Muscle of leg (tissue), 11 donors: ENCODE data around the gene FCHSD2. TPM values are rescaled to one million over a fixed set of nuclear protein-coding genes. Genes with fewer than 3 reads are reported as not detected.
"Not testable (repeated sequence)": the region's sequence is repeated elsewhere in the genome, so short reads cannot be mapped to it uniquely, and the experiment has no call there.

ENCODE experiments used
- DNase-seq: peaks from one replicate; pipeline ENCODE4 v3.0.0; 2013
- H3K27ac ChIP-seq: one replicate; pipeline ENCODE4 v1.5.1; 2013; ENCODE audit warnings: mild to moderate bottlenecking, low read length, control low read depth
- H3K27me3 ChIP-seq: one replicate; pipeline ENCODE4 v1.6.1; 2013; ENCODE audit warnings: low read length; ENCODE audit not compliant: control insufficient read depth, insufficient read depth
- H3K36me3 ChIP-seq: one replicate; pipeline ENCODE4 v1.6.1; 2013; ENCODE audit warnings: low read length; ENCODE audit not compliant: control insufficient read depth, insufficient read depth
- H3K4me1 ChIP-seq: one replicate; pipeline ENCODE4 v1.6.1; 2013; ENCODE audit warnings: low read length; ENCODE audit not compliant: control insufficient read depth, insufficient read depth
- H3K4me3 ChIP-seq: one replicate; pipeline ENCODE4 v1.5.1; 2013; ENCODE audit warnings: low read length, control low read depth
- H3K9me3 ChIP-seq: replicated peaks from 2 replicates; pipeline ENCODE4 v1.6.1; 2013; ENCODE audit warnings: low read depth, low read length; ENCODE audit not compliant: control insufficient read depth
- WGBS: methylation state at CpG from one replicate; pipeline ENCODE4 v1.1.5; 2013; ENCODE audit warnings: missing lambda C conversion rate; ENCODE audit not compliant: insufficient coverage; 5-methylcytosine and 5-hydroxymethylcytosine counted together
- polyA plus RNA-seq, 8 donors: library from polyadenylated mRNA; unstranded; fragments of 120-200 nt; gene quantifications; one replicate each; pipeline versions ENCODE4 v1.2.1 to v1.2.3, GENCODE V29; 2013; ENCODE audit warnings: inconsistent platforms in 1 of 8, low replicate concordance in 1 of 8; ENCODE audit not compliant: insufficient read length in 8 of 8, insufficient read depth in 1 of 8
- total RNA-seq: library from RNA; stranded (reverse); fragments of 120-200 nt; gene quantifications from one replicate; pipeline ENCODE4 v1.2.4, GENCODE V29; 2013

Gene FCHSD2
- total and polyA plus RNA-seq, 9 donors, result 13.7 to 29.3 (median 24.2) TPM

GRCh38 chr11:72807792-72808191 lies 334.3 kb downstream of the FCHSD2 start:
- no peak overlapping the region for H3K4me3 ChIP-seq
- H3K4me1 ChIP-seq, result peaks cover 4% of the 10 kb centered on the region
- H3K27ac ChIP-seq, result no peak overlapping the region
- H3K36me3 ChIP-seq, result peaks cover 4% of the 10 kb centered on the region
- no peak for DNase-seq
- H3K27me3 ChIP-seq, result no peaks in the 10 kb centered on the region
- no peaks in the 10 kb centered on the region for H3K9me3 ChIP-seq
- 92% methylated on average over 2 of the region's 2 CpGs for WGBS

GRCh38 chr11:72807021-72807693 lies 335.0 kb downstream of the FCHSD2 start:
- Histone ChIP-seq H3K36me3 (peaks cover 4% of the 10 kb centered on the region), H3K27ac (no peak overlapping the region), H3K4me3 (no peak overlapping the region), H3K27me3 (no peaks in the 10 kb centered on the region), H3K4me1 (no peaks in the 10 kb centered on the region), H3K9me3 (no peaks in the 10 kb centered on the region)
- WGBS, result 100% methylated on average over 2 of the region's 5 CpGs
- DNase-seq, result no peak

GRCh38 chr11:72806378-72806777 lies 335.7 kb downstream of the FCHSD2 start:
- WGBS, result no CpG with 5 or more reads among the region's 1 CpG
- not testable (repeated sequence) for DNase-seq, H3K4me3 ChIP-seq, H3K4me1 ChIP-seq, H3K9me3 ChIP-seq, H3K36me3 ChIP-seq, H3K27me3 ChIP-seq, H3K27ac ChIP-seq

GRCh38 chr11:72805216-72805615 lies 336.9 kb downstream of the FCHSD2 start:
- H3K4me1 ChIP-seq, result no peaks in the 10 kb centered on the region

GRCh38 chr11:72802822-72803221 lies 339.3 kb downstream of the FCHSD2 start:
- WGBS, result 90% methylated on average over 2 of the region's 6 CpGs

More at GRCh38 chr11:72805216-72805615, 336.9 kb downstream of the FCHSD2 start:
- H3K27me3 ChIP-seq, result no peaks in the 10 kb centered on the region
- no peaks in the 10 kb centered on the region for H3K9me3 ChIP-seq
- WGBS, result 80% methylated on average over 2 of the region's 6 CpGs
- no peak overlapping the region for H3K4me3 ChIP-seq
- H3K36me3 ChIP-seq, result peaks cover 4% of the 10 kb centered on the region
- no peak overlapping the region for H3K27ac ChIP-seq
- DNase-seq, result no peak

GRCh38 chr11:72799441-72799840 lies 342.7 kb downstream of the FCHSD2 start:
- DNase-seq, result no peak
- 60% methylated on average over 2 of the region's 4 CpGs for WGBS

More at GRCh38 chr11:72802822-72803221, 339.3 kb downstream of the FCHSD2 start:
- no peak for DNase-seq
- no peak overlapping the region for H3K4me3 ChIP-seq
- no peaks in the 10 kb centered on the region for H3K4me1 ChIP-seq
- no peaks in the 10 kb centered on the region for H3K27me3 ChIP-seq
- no peak overlapping the region for H3K27ac ChIP-seq
- H3K36me3 ChIP-seq, result no peaks in the 10 kb centered on the region
- no peaks in the 10 kb centered on the region for H3K9me3 ChIP-seq

GRCh38 chr11:72798361-72798760 lies 343.8 kb downstream of the FCHSD2 start:
- Histone ChIP-seq H3K4me1 (peaks cover 9% of the 10 kb centered on the region), H3K36me3 (no peaks in the 10 kb centered on the region), H3K27me3 (no peaks in the 10 kb centered on the region), H3K9me3 (no peaks in the 10 kb centered on the region), H3K27ac (no peak overlapping the region), H3K4me3 (no peak overlapping the region)
- WGBS, result no CpG with 5 or more reads among the region's 4 CpGs
- no peak for DNase-seq

More at GRCh38 chr11:72799441-72799840, 342.7 kb downstream of the FCHSD2 start:
- no peak overlapping the region for H3K4me3 ChIP-seq
- H3K4me1 ChIP-seq, result peaks cover 3% of the 10 kb centered on the region
- H3K36me3 ChIP-seq, result no peaks in the 10 kb centered on the region
- no peaks in the 10 kb centered on the region for H3K9me3 ChIP-seq
- H3K27me3 ChIP-seq, result no peaks in the 10 kb centered on the region
- no peak overlapping the region for H3K27ac ChIP-seq

- H3K4me3 ChIP-seq, result peak within 1 kb of the TSS; percentile 70
- under 1% methylated on average over 54 of the region's 55 CpGs for WGBS
- DNase-seq, result peak; percentile 99
- H3K27ac ChIP-seq, result peak within 1 kb of the TSS; percentile 98
- no peaks in the 10 kb centered on the region for H3K9me3 ChIP-seq
- H3K27me3 ChIP-seq, result no peaks in the 10 kb centered on the region
- no peaks in the 10 kb centered on the region for H3K36me3 ChIP-seq
- peaks cover 30% of the 10 kb centered on the region for H3K4me1 ChIP-seq
Measured at GRCh38 chr11:72793425-72794367, 348.4 kb downstream of the FCHSD2 start, which contains the start of gene STARD10. Gene STARD10 (minus strand): TSS chr11:72794047. CDS start chr11:72781181, 12,866 bp downstream.

- H3K36me3 ChIP-seq, result no peaks in the 10 kb centered on the region
- DNase-seq, result no peak
- H3K4me3 ChIP-seq, result no peak overlapping the region
- H3K4me1 ChIP-seq, result peaks cover 31% of the 10 kb centered on the region
- H3K27ac ChIP-seq, result peak overlapping the region; percentile 98
- 82% methylated on average over 2 of the region's 2 CpGs for WGBS
- no peaks in the 10 kb centered on the region for H3K9me3 ChIP-seq
- H3K27me3 ChIP-seq, result no peaks in the 10 kb centered on the region
Measured at GRCh38 chr11:72793076-72793424, 349.1 kb downstream of the FCHSD2 start.

- Histone ChIP-seq H3K27me3 (no peaks in the 10 kb centered on the region), H3K4me3 (no peak overlapping the region), H3K4me1 (peaks cover 34% of the 10 kb centered on the region), H3K9me3 (no peaks in the 10 kb centered on the region), H3K36me3 (no peaks in the 10 kb centered on the region), H3K27ac (peak overlapping the region; percentile 98)
- 96% methylated on average over 3 of the region's 3 CpGs for WGBS
- DNase-seq, result no peak
Measured at GRCh38 chr11:72792437-72793021, 349.6 kb downstream of the FCHSD2 start.
